HepG2 (cell line): ENCODE results near the gene DNASE1L2.

Source experiments
- POLR2A ChIP-seq, 2 experiments: IDR thresholded peaks; 2 replicates each; pipeline ENCODE4 v1.6.1; 2011; ENCODE audit warnings: low read depth in 2 of 2, low read length in 2 of 2, mild to moderate bottlenecking in 1 of 2, moderate library complexity in 1 of 2; ENCODE audit not compliant: insufficient read depth in 1 of 2
- SATB2 ChIP-seq: sonication (generic); formaldehyde crosslinking; IDR thresholded peaks from 2 replicates; pipeline ENCODE4 v1.5.0; 2020; ENCODE audit warnings: missing genetic modification reagents
- ZFP41 ChIP-seq: sonication (generic); formaldehyde crosslinking; IDR thresholded peaks from 2 replicates; pipeline ENCODE4 v1.4.0; 2020; ENCODE audit warnings: mild to moderate bottlenecking, missing genetic modification reagents, borderline replicate concordance
- TF ChIP-seq, protein P1 (sequence below): sonication (generic); formaldehyde crosslinking; IDR thresholded peaks from 2 replicates; pipeline ENCODE4 v1.5.0; 2020; ENCODE audit warnings: missing genetic modification reagents

DNA sequence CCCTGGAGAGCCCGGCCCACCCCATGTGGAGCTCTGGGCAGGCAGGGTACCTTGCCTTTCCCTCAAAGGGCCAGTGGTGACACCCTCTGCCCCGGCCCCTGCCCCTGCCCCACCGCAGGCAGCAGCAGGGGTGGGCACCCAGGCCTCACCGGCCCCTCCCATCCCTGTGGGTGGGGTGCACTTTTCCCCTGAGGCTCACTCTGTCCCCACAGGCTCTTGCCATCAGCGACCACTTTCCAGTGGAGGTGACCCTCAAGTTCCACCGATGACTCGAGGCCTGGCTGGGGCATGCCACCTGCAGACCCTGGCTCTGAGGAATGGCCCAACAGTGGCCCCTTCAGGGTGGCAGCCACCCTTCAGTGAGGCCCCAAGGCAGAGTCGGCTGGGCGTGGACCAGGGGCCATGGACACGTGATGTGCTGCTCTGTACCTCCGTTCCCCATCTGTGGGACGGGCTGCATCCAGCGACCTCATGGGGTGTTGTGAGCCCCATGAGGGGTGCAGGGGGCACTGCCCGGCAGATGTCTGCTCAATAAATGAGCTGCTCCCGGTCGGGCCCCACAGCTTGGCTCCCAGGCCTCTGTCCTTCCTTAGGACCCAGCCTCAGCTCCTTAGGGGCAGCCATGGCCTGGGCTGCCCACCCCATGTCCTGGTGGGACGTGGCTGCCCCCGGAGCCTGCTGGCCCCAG is 2.0 kb downstream of the DNASE1L2 start:
- TF ChIP-seq ZFP41, result no peak
- TF ChIP-seq, protein P1, sequence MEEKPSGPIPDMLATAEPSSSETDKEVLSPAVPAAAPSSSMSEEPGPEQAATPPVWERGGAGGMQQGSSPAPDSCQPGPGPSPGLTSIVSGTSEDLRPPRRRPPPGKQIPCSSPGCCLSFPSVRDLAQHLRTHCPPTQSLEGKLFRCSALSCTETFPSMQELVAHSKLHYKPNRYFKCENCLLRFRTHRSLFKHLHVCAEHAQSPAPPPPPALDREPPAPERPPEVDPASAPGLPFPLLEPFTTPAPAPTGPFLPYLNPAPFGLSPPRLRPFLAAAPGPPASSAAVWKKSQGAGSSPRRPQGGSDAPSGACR (CRISPR knock-in tag), result no peak
- peak in 1 of 2 experiments; percentile 45; a peak in 1 of 4 replicates for TF ChIP-seq POLR2A (IDR thresholded peaks at IDR 0.05; ENCODE audit: insufficient read depth in 1 of 2, low read depth in 2 of 2, low read length in 2 of 2)
- no peak for TF ChIP-seq SATB2 (CRISPR knock-in tag)
